Cardiac muscle cell (in vitro differentiated cells and primary cell): ENCODE data around the gene PRKG1. TPM values are rescaled to one million over a fixed set of nuclear protein-coding genes. Genes with fewer than 3 reads are reported as not detected.
A peak's percentile ranks its signal among the peaks of the same experiment; 100 is the strongest.

Experiments used
- DNase-seq, 2 donors: peaks; one replicate each; pipeline versions ENCODE4 v3.0.0 to v3.0.0-alpha.2; 2010 to 2017; ENCODE audit warnings: low read depth in 1 of 2, low spot score in 1 of 2
- H3K27ac ChIP-seq: fragments of 200-600 bp; sonication (generic); 2 replicates; pipeline ENCODE4 v1.5.1; 2016
- H3K27me3 ChIP-seq: fragments of 200-600 bp; sonication (generic); 2 replicates; pipeline ENCODE4 v1.6.0; 2016; ENCODE audit warnings: control low read depth
- H3K36me3 ChIP-seq: fragments of 200-600 bp; sonication (generic); 2 replicates; pipeline ENCODE4 v1.5.1; 2016; ENCODE audit warnings: control low read depth
- H3K4me1 ChIP-seq: fragments of 200-600 bp; sonication (generic); 2 replicates; pipeline ENCODE4 v1.8.1; 2017; ENCODE audit warnings: low read depth, mild to moderate bottlenecking, mixed run types
- H3K4me3 ChIP-seq: fragments of 200-600 bp; sonication (generic); 2 replicates; pipeline ENCODE4 v1.5.1; 2016; ENCODE audit warnings: mild to moderate bottlenecking
- H3K9me3 ChIP-seq: fragments of 200-600 bp; sonication (generic); 2 replicates; pipeline ENCODE4 v1.5.1; 2017; ENCODE audit warnings: low read depth, mild to moderate bottlenecking, control low read depth
- CTCF ChIP-seq: IDR thresholded peaks from 2 replicates; pipeline ENCODE4 v1.5.1; 2012; ENCODE audit warnings: low read depth, mild to moderate bottlenecking, low read length
- polyA plus RNA-seq: library from polyadenylated mRNA; unstranded; fragments of >200 nt; fragmentation: Nextera tagmentation; extraction: Ambion mirVana; gene quantifications from 2 replicates; pipeline ENCODE4 v1.2.1, GENCODE V29; 2016
- total RNA-seq: library from RNA; depleted of rRNA; stranded (reverse); fragments of >200 nt; gene quantifications from 2 replicates; pipeline ENCODE4 v1.2.3, GENCODE V29; 2016

PRKG1 gene
- total RNA-seq (4.5 and 13.3 TPM in 2 replicates), polyA plus RNA-seq (2.9 and 8.0 TPM in 2 replicates)

- peak within 1 kb of the TSS; percentile 72 for H3K4me3 ChIP-seq
- H3K36me3 ChIP-seq: no peaks in the 10 kb centered on the region
- H3K27me3 ChIP-seq: peaks cover 18% of the 10 kb centered on the region
- no peak for TF ChIP-seq CTCF
- no peaks in the 10 kb centered on the region for H3K9me3 ChIP-seq
- peak within 1 kb of the TSS; percentile 4 for H3K27ac ChIP-seq
- H3K4me1 ChIP-seq: peaks cover 4% of the 10 kb centered on the region
- peak; percentile 82 to 85 for DNase-seq
These were observed at the start of gene PRKG1 for GRCh38 chr10:51074238-51075028. TSS of gene PRKG1 (plus strand) at chr10:51074487.

GRCh38 chr10:51028420-51028819, 45.9 kb upstream of the PRKG1 start:
- no peak for TF ChIP-seq CTCF
- H3K4me3 ChIP-seq: no peak overlapping the region
- H3K27ac ChIP-seq: no peak overlapping the region
- H3K36me3 ChIP-seq: no peaks in the 10 kb centered on the region
- no peaks in the 10 kb centered on the region for H3K27me3 ChIP-seq
- H3K4me1 ChIP-seq: no peaks in the 10 kb centered on the region
- no peak for DNase-seq
- no peaks in the 10 kb centered on the region for H3K9me3 ChIP-seq

- no peaks in the 10 kb centered on the region for H3K9me3 ChIP-seq
- no peak for TF ChIP-seq CTCF
- no peaks in the 10 kb centered on the region for H3K4me1 ChIP-seq
- no peak overlapping the region for H3K4me3 ChIP-seq
- no peaks in the 10 kb centered on the region for H3K27me3 ChIP-seq
- H3K36me3 ChIP-seq: no peaks in the 10 kb centered on the region
- H3K27ac ChIP-seq: no peak overlapping the region
- no peak for DNase-seq
These were observed 45.1 kb upstream of the PRKG1 start for GRCh38 chr10:51029172-51029641.

GRCh38 chr10:51030480-51030879, 43.8 kb upstream of the PRKG1 start:
- Histone ChIP-seq H3K36me3 (no peaks in the 10 kb centered on the region), H3K27ac (no peak overlapping the region), H3K4me1 (no peaks in the 10 kb centered on the region), H3K9me3 (no peaks in the 10 kb centered on the region), H3K27me3 (no peaks in the 10 kb centered on the region), H3K4me3 (no peak overlapping the region)
- DNase-seq: no peak
- no peak for TF ChIP-seq CTCF

- no peaks in the 10 kb centered on the region for H3K4me1 ChIP-seq
- DNase-seq: no peak
- H3K27ac ChIP-seq: no peak overlapping the region
These were observed 42.3 kb upstream of the PRKG1 start for GRCh38 chr10:51031950-51032349.

More at GRCh38 chr10:51031950-51032349, 42.3 kb upstream of the PRKG1 start:
- no peak for TF ChIP-seq CTCF
- Histone ChIP-seq H3K27me3 (no peaks in the 10 kb centered on the region), H3K36me3 (no peaks in the 10 kb centered on the region), H3K4me3 (no peak overlapping the region), H3K9me3 (no peaks in the 10 kb centered on the region)
